Osteoblast (primary cell): ENCODE data around the gene ME2. TPM values are rescaled to one million over a fixed set of nuclear protein-coding genes. Genes with fewer than 3 reads are reported as not detected.
A peak's percentile ranks its signal among the peaks of the same experiment; 100 is the strongest.
"Not testable (repeated sequence)": the region's sequence is repeated elsewhere in the genome, so short reads cannot be mapped to it uniquely, and the experiment has no call there.

Source experiments
- DNase-seq: peaks from one replicate; pipeline ENCODE4 v3.0.0; 2011; ENCODE audit warnings: low spot score, mixed read lengths; ENCODE audit not compliant: insufficient read length; ENCODE audit errors: missing footprints
- H2AFZ ChIP-seq: 2 replicates; pipeline ENCODE4 v1.6.0; 2011; ENCODE audit warnings: mild to moderate bottlenecking, low read length
- H3K27ac ChIP-seq: 2 replicates; pipeline ENCODE4 v1.5.1; 2011; ENCODE audit warnings: mild to moderate bottlenecking, low read depth, low read length, moderate library complexity
- H3K27me3 ChIP-seq: 2 replicates; pipeline ENCODE4 v1.6.0; 2012; ENCODE audit warnings: mild to moderate bottlenecking, control low read depth, inconsistent platforms, low read length, moderate library complexity; ENCODE audit not compliant: insufficient read depth
- H3K36me3 ChIP-seq: 2 replicates; pipeline ENCODE4 v1.5.1; 2011; ENCODE audit warnings: mild to moderate bottlenecking, low read length, control low read depth, moderate library complexity; ENCODE audit not compliant: insufficient read depth
- H3K4me1 ChIP-seq: 2 replicates; pipeline ENCODE4 v1.5.1; 2011; ENCODE audit warnings: mild to moderate bottlenecking, low read length, control low read depth, moderate library complexity; ENCODE audit not compliant: insufficient read depth
- H3K4me2 ChIP-seq: 2 replicates; pipeline ENCODE4 v1.6.0; 2011; ENCODE audit warnings: mild to moderate bottlenecking, low read length; ENCODE audit not compliant: insufficient read depth
- H3K4me3 ChIP-seq: fragments of 200-600 bp; sonication (generic); 3 replicates; pipeline ENCODE4 v1.5.1; 2012; ENCODE audit warnings: mild to moderate bottlenecking, low read length, inconsistent platforms; ENCODE audit not compliant: insufficient read depth
- H3K79me2 ChIP-seq: 2 replicates; pipeline ENCODE4 v1.6.0; 2012; ENCODE audit warnings: mild to moderate bottlenecking, low read length, control low read depth, inconsistent platforms; ENCODE audit not compliant: insufficient read depth
- H3K9me3 ChIP-seq: 2 replicates; pipeline ENCODE4 v1.5.1; 2011; ENCODE audit warnings: low read depth, low read length, control low read depth
- H4K20me1 ChIP-seq: 2 replicates; pipeline ENCODE4 v1.6.0; 2012; ENCODE audit warnings: mild to moderate bottlenecking, low read length, control low read depth; ENCODE audit not compliant: insufficient read depth
- CTCF ChIP-seq: IDR thresholded peaks from 2 replicates; pipeline ENCODE4 v1.5.1; 2011; ENCODE audit warnings: mild to moderate bottlenecking, low read depth, low read length, moderate library complexity; ENCODE audit errors: extremely low read depth
- total RNA-seq: library from RNA; depleted of rRNA; stranded (reverse); fragments of >200 nt; gene quantifications from 2 replicates; pipeline ENCODE4 v1.2.3, GENCODE V29; 2012

Gene ME2
- total RNA-seq, 1 donor = 38.0 TPM

DNA sequence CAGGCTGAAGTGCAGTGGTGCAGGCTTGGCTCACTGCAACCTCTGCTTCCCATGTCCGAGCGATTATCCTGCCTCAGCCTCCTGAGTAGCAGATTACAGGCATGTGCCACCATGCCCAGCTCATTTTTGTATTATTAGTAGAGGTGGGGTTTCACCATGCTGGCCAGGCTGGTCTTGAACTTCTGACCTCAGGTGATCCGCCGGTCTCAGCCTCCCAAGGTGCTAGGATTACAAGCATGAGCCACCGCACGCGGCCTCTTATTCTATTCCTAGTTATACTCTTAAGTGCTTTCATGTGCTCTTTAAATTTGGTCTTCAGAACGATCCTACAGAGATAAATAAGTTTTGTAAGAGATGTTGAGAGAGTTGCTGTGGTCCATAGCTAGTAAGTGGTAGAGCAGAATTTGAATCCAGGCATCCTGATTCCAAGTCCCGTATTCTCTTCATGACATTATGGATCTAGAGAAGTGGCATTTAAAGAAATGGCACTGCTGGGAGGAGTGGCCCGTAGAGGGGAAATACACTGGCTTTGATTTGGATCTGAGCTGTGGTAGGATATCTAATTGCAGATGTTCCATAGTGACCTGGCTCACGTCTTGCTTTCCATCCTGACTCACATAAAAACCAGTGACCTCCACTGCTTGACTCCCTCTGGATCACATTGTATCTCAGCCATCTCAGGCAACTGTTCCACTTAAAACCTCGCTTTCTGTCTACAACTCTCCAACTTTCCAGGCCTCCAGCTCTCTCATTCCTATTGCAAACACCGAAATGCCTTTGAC is 22.8 kb upstream of the ME2 start:
- TF ChIP-seq CTCF = no peak
- H2AFZ ChIP-seq = no peak overlapping the region
- peaks cover 16% of the 10 kb centered on the region for H3K4me1 ChIP-seq
- DNase-seq = no peak
- H3K4me2 ChIP-seq = no peak overlapping the region
- H4K20me1 ChIP-seq = no peaks in the 10 kb centered on the region
- no peaks in the 10 kb centered on the region for H3K27me3 ChIP-seq
- H3K36me3 ChIP-seq = no peaks in the 10 kb centered on the region
- H3K27ac ChIP-seq = no peak overlapping the region
- no peaks in the 10 kb centered on the region for H3K9me3 ChIP-seq
- no peaks in the 10 kb centered on the region for H3K79me2 ChIP-seq
- no peak overlapping the region for H3K4me3 ChIP-seq

DNA sequence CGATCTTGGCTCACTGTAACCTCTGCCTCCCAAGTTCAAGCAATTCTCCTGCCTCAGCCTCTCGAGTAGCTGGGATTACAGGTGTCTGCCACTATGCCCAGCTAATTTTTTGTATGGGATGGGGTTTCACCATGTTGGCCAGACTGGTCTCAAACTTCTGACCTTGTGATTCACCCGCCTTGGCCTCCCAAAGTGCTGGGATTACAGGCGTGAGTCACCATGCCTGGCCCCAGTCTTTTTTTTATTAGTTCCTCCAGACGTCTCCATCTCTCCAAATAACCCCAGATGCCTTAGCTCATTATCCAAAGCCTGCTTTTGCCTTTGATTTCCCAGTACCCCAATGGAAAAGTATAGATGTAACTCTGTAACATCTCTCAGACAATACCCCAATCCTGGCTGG is 21.8 kb upstream of the ME2 start:
- not testable (repeated sequence) for H3K9me3 ChIP-seq, H3K27me3 ChIP-seq, H3K36me3 ChIP-seq, H4K20me1 ChIP-seq, H3K79me2 ChIP-seq, H3K4me3 ChIP-seq, H3K27ac ChIP-seq, DNase-seq, H3K4me2 ChIP-seq
- H3K4me1 ChIP-seq = peaks cover 16% of the 10 kb centered on the region
- peak overlapping the region; percentile 25 for H2AFZ ChIP-seq

GRCh38 chr18:50857694-50858093 is 21.2 kb upstream of the ME2 start:
- DNase-seq = no peak
- Histone ChIP-seq H3K36me3 (no peaks in the 10 kb centered on the region), H3K4me3 (no peak overlapping the region), H3K4me2 (no peak overlapping the region), H3K27ac (no peak overlapping the region), H2AFZ (peak overlapping the region; percentile 25), H3K79me2 (no peaks in the 10 kb centered on the region), H3K9me3 (no peaks in the 10 kb centered on the region), H3K4me1 (peaks cover 16% of the 10 kb centered on the region), H3K27me3 (no peaks in the 10 kb centered on the region), H4K20me1 (no peaks in the 10 kb centered on the region)
- peak; percentile 8 for TF ChIP-seq CTCF

GRCh38 chr18:50859793-50860555 is 18.9 kb upstream of the ME2 start:
- Histone ChIP-seq H3K27me3 (no peaks in the 10 kb centered on the region), H3K9me3 (no peaks in the 10 kb centered on the region), H3K4me3 (no peak overlapping the region), H2AFZ (no peak overlapping the region), H3K27ac (no peak overlapping the region), H3K4me1 (peaks cover 7% of the 10 kb centered on the region), H3K4me2 (no peak overlapping the region), H4K20me1 (no peaks in the 10 kb centered on the region), H3K79me2 (no peaks in the 10 kb centered on the region), H3K36me3 (no peaks in the 10 kb centered on the region)
- no peak for TF ChIP-seq CTCF
- no peak for DNase-seq
